GM10248 (cell line): ENCODE results near the gene PLCH1.

Source experiments
- CTCF ChIA-PET: fragments of 300-600 bp; sonication (Branson Sonifier 250); formaldehyde crosslinking; extraction: SDS; loops from one replicate; lab custom pipeline; 2021; ENCODE audit warnings: antibody characterized with exemption; lab: Yijun Ruan, JAX
- POLR2A ChIA-PET: fragments of 350-650 bp; sonication (Branson Sonifier 250); formaldehyde crosslinking; extraction: SDS; loops from one replicate; lab custom pipeline; 2020; ENCODE audit warnings: antibody characterized with exemption; lab: Yijun Ruan, JAX
- DNase-seq: peaks from one replicate; pipeline ENCODE4 v3.0.0; 2012; ENCODE audit errors: extremely low spot score
- CTCF ChIP-seq: IDR thresholded peaks from 2 replicates; pipeline ENCODE4 v1.5.1; 2012; ENCODE audit warnings: mild to moderate bottlenecking, low read depth; ENCODE audit errors: extremely low read depth, missing control alignments, control extremely low read depth

Gene PLCH1

GRCh38 chr3:155548195-155548594 is 196.7 kb downstream of the PLCH1 start:
- ChIA-PET CTCF (no interaction called here), POLR2A (no interaction called here)
- DNase-seq, result no peak
- no peak for TF ChIP-seq CTCF

- DNase-seq, result no peak
- no peak for TF ChIP-seq CTCF
- ChIA-PET CTCF (no interaction called here), POLR2A (no interaction called here)
Observed at GRCh38 chr3:155535098-155535497, 209.8 kb downstream of the PLCH1 start.

- ChIA-PET CTCF (no interaction called here), POLR2A (no interaction called here)
- TF ChIP-seq CTCF, result no peak
- no peak for DNase-seq
Observed at GRCh38 chr3:155528579-155528978, 216.3 kb downstream of the PLCH1 start.

- no peak for DNase-seq
- ChIA-PET CTCF (no interaction called here), POLR2A (no interaction called here)
- TF ChIP-seq CTCF, result no peak
Observed at GRCh38 chr3:155525324-155525833, 219.5 kb downstream of the PLCH1 start.

GRCh38 chr3:155520463-155520862 is 224.4 kb downstream of the PLCH1 start:
- POLR2A ChIA-PET, result no interaction called here
- no peak for TF ChIP-seq CTCF
- CTCF ChIA-PET, result interaction anchor here (0.8 to 1.0 kb wide), 2 partner anchors 13 to 47 kb away, joined by 3 read pairs; no protein-coding TSS in a partner anchor
- DNase-seq, result no peak

- ChIA-PET CTCF (no interaction called here), POLR2A (no interaction called here)
- TF ChIP-seq CTCF, result no peak
- no peak for DNase-seq
Observed at GRCh38 chr3:155519078-155519477, 225.8 kb downstream of the PLCH1 start.
